Pancreas (tissue), 10 donors: ENCODE data around the gene GSAP. TPM values are rescaled to one million over a fixed set of nuclear protein-coding genes. Genes with fewer than 3 reads are reported as not detected.

ENCODE experiments used
- ATAC-seq, 4 donors: fragments of 200-7000 bp; cut with Tn5 transposase; one replicate each; pipeline versions ENCODE4 v1.8.0 to v1.9.1; 2020; ENCODE audit warnings: mild to moderate bottlenecking in 4 of 4, moderate library complexity in 4 of 4
- DNase-seq, 6 donors: peaks; one replicate each; pipeline ENCODE4 v3.0.0-alpha.2; 2020
- FAIRE-seq: peaks from 2 replicates; lab custom pipeline; 2012; peaks lifted over from hg19 to GRCh38; lab: Jason Lieb, UNC
- H3K27ac ChIP-seq, 4 donors: fragments of 200-600 bp; sonication (generic); 1 replicate in 3 of 4; 2 replicates in 1 of 4; pipeline versions ENCODE4 v1.5.0 to v1.8.0; 2020
- H3K27me3 ChIP-seq, 4 donors: fragments of 200-600 bp; one replicate each; pipeline ENCODE4 v1.8.0; 2021
- H3K36me3 ChIP-seq, 3 donors: fragments of 200-600 bp; sonication (generic) in 1 of 3; one replicate each; pipeline versions ENCODE4 v1.5.0 to v1.8.0; 2020 to 2021
- H3K4me1 ChIP-seq, 3 donors: fragments of 200-600 bp; one replicate each; pipeline ENCODE4 v1.8.0; 2021
- H3K4me3 ChIP-seq, 4 donors: fragments of 200-600 bp; sonication (generic) in 2 of 4; one replicate each; pipeline versions ENCODE4 v1.5.0 to v1.8.0; 2020 to 2021
- H3K9me3 ChIP-seq, 4 donors: fragments of 200-600 bp; one replicate each; pipeline ENCODE4 v1.8.0; 2021
- CTCF ChIP-seq, 4 donors: fragments of 200-600 bp; sonication (generic) in 3 of 4; IDR thresholded peaks; one replicate each; pipeline versions ENCODE4 v1.5.0 to v1.8.0; 2021; ENCODE audit warnings: antibody characterized with exemption in 4 of 4
- WGBS, 2 donors: extraction: QIAGEN DNeasy Blood & Tissue Kit; methylation state at CpG; one replicate each; pipeline ENCODE4 v1.1.7; 2013; 5-methylcytosine and 5-hydroxymethylcytosine counted together
- intact Hi-C, 3 donors: fragments of 100-400 bp; cut with DNase I; formaldehyde crosslinking; loops; one replicate each; pipeline versions ENCODE4 v1.11.1 to v1.14.2; 2022
- polyA plus RNA-seq, 2 donors: library from polyadenylated mRNA; stranded (reverse); fragments of 200-250 nt; gene quantifications; one replicate each; pipeline ENCODE4 v1.2.3, GENCODE V29; 2013
- total RNA-seq, 6 donors: library from RNA; stranded (reverse); fragmentation: NEBNext Ultra II Directional in 4 of 6; extraction: Animal tissue kit (Norgen Biotek cat#: 25700) in 4 of 6; gene quantifications; one replicate each; pipeline versions ENCODE4 v1.2.1 to v1.2.4, GENCODE V29; 2021 to 2023
- donor health status: healthy with polysubstance abuse.
- donor health status: DM: no; HTN: no; CAD: no; lungs with moderate emphysema.
- donor health status: DM: no; HTN: no; CAD: no.
- donor health status: control.
- donor health status: control.
- donor health status: Bipolar disorder and iron deficiency.
- donor health status: DM: yes; HTN: yes; CAD: no.
- donor health status: DM: no; HTN: no; CAD: no.
- donor health status: DM: no; HTN: no; CAD: no.
- donor health status: DM: yes; HTN: yes; CAD: no.

GSAP gene
- total and polyA plus RNA-seq, 8 donors: 5.3 to 22.7 (median 8.7) TPM

DNA sequence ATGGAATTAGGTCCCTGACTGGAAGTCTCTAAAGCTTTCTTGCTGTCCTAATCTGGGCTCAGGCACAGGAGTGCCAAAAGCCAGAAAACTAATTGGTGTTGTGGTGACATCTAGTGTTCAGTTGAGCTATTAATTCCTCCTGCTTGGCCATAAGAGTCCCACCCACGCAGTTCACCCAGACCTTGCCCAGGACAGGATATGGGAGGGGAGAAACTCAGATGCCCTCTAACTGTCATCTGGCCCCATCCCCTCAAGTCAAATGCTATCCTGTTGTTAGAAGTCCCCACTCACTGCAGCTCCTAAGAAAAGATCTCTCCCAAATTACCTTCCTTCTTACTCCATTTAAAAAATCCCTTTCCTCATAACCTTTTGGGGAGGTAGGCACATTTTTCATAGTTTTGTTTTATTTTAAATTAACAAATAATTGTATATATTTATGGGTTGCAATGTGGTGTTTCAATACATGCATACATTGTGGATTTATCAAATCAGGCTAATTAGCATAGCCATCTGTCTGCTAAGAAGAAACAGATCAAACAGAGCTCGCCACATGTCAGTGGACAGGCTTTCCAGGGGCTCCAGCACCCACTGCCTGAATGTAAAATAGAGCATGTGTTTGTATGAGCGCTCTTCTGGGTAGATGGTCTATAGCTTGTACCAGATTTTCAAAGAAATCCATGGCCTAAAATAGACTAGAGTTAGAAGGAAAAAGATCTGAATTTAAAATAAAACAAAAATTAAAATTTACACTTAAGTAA, 84.0 kb downstream of the GSAP start:
- no peaks in the 10 kb centered on the region for H3K9me3 ChIP-seq
- no peaks in the 10 kb centered on the region for H3K36me3 ChIP-seq
- H3K4me3 ChIP-seq: no peak overlapping the region
- no peak overlapping the region for H3K27ac ChIP-seq
- no peak for FAIRE-seq
- peak; percentile 87 to 97 (median 94) for ATAC-seq
- peak in 5 of 6 donors; percentile 23 to 55 (median 34) for DNase-seq
- H3K27me3 ChIP-seq: no peaks in the 10 kb centered on the region
- no peaks in the 10 kb centered on the region for H3K4me1 ChIP-seq
- TF ChIP-seq CTCF (IDR thresholded peaks at IDR 0.05): peak; percentile 18 to 51 (median 43)
- WGBS, 2 donors: 53 to 57% methylated on average over 3 of the region's 3 CpGs
- intact Hi-C loops: no loop called here

DNA sequence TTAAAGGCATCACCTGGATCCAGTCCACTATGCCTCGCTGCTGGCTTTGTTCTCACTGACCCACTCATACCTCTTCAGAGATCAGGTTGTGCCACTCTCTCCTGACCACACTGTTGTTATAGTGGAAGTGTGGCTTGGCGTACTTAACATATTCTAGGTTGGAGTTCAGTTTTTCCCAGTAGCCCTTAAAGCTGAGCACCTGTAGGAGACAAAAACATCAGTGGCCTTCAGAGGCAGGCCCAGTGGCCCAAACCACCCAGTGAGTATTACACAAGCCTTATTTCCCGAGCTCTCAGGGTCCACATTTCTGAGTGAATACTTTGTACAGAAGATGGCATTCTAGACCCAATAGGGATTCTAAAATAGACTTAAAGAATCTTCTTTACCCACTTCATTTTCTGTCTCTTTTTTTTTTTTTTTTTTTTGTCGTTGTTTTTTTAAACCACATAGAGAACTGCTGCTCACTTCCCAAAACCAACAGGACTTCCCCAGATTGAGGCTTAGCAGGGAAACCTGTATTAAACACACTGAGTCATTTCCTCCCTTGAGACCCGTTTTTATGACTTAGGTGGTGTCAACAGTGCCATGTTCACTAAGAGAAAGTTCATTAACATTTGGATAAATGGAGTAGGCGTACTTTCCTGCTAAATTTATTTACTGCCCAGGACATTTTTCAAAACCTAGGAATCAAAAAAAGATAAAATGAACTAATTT, 85.8 kb downstream of the GSAP start:
- no peaks in the 10 kb centered on the region for H3K36me3 ChIP-seq
- no peak overlapping the region for H3K4me3 ChIP-seq
- ATAC-seq (peak in 1 of 4 donors; percentile 12), FAIRE-seq (no peak), DNase-seq (no peak)
- H3K9me3 ChIP-seq: no peaks in the 10 kb centered on the region
- no peak overlapping the region for H3K27ac ChIP-seq
- intact Hi-C loops: no loop called here
- 79 to 83% methylated on average over 6 of the region's 6 CpGs for WGBS, 2 donors
- H3K27me3 ChIP-seq: no peaks in the 10 kb centered on the region
- no peaks in the 10 kb centered on the region for H3K4me1 ChIP-seq
- no peak for TF ChIP-seq CTCF (IDR thresholded peaks at IDR 0.05)

DNA sequence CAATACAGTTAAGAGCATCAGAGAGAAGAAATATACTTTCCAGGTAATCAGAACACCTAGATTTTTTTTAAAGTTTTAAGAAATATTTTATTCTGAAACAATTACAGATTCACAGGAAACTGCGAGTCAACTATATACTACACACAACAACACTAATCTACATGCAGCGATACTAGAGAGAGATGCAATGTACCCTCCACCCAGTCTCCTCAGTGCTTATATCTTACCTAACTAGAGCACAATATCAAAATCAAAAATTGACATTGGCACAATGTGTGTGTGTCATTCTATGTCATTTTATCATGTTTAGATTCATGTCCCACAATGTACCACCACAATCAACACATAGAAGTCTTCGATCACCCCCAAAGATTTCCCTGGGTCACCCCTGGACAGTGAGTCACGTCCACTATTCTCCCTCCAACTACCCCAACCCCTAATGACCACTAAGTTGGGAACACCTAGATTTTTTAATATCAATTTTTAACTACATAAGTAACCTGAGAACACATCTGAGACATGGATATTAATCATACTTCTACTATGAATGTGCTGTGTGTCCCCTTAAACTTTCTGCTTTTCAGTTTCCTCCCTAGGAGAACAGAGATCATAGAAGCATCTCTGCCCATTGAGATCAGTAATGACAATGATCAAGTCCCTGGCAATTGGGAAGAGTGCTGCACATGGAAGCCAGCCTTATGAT, 86.5 kb downstream of the GSAP start:
- Histone ChIP-seq H3K36me3 (no peaks in the 10 kb centered on the region), H3K4me3 (no peak overlapping the region), H3K9me3 (no peaks in the 10 kb centered on the region), H3K27me3 (no peaks in the 10 kb centered on the region), H3K4me1 (no peaks in the 10 kb centered on the region), H3K27ac (no peak overlapping the region)
- ATAC-seq (no peak), FAIRE-seq (no peak), DNase-seq (no peak)
- intact Hi-C loops: no loop called here
- WGBS, 2 donors: 85 to 92% methylated on average over 4 of the region's 4 CpGs
- TF ChIP-seq CTCF (IDR thresholded peaks at IDR 0.05): no peak

- Histone ChIP-seq H3K4me3 (no peak overlapping the region), H3K27ac (no peak overlapping the region), H3K9me3 (no peaks in the 10 kb centered on the region), H3K4me1 (no peaks in the 10 kb centered on the region), H3K27me3 (no peaks in the 10 kb centered on the region), H3K36me3 (no peaks in the 10 kb centered on the region)
- intact Hi-C loops: no loop called here
- WGBS, 2 donors: 83 to 84% methylated on average over 1 of the region's 1 CpG
- TF ChIP-seq CTCF (IDR thresholded peaks at IDR 0.05): no peak
- DNase-seq: no peak
- ATAC-seq: no peak
- no peak for FAIRE-seq
These were observed 87.5 kb downstream of the GSAP start for GRCh38 chr7:77328669-77329068.
